ENCODE measurements around the gene PTPMT1.
A peak's percentile ranks its signal among the peaks of the same experiment; 100 is the strongest.
"Not testable (repeated sequence)": the region's sequence is repeated elsewhere in the genome, so short reads cannot be mapped to it uniquely, and the experiment has no call there.

Gene PTPMT1

DNA sequence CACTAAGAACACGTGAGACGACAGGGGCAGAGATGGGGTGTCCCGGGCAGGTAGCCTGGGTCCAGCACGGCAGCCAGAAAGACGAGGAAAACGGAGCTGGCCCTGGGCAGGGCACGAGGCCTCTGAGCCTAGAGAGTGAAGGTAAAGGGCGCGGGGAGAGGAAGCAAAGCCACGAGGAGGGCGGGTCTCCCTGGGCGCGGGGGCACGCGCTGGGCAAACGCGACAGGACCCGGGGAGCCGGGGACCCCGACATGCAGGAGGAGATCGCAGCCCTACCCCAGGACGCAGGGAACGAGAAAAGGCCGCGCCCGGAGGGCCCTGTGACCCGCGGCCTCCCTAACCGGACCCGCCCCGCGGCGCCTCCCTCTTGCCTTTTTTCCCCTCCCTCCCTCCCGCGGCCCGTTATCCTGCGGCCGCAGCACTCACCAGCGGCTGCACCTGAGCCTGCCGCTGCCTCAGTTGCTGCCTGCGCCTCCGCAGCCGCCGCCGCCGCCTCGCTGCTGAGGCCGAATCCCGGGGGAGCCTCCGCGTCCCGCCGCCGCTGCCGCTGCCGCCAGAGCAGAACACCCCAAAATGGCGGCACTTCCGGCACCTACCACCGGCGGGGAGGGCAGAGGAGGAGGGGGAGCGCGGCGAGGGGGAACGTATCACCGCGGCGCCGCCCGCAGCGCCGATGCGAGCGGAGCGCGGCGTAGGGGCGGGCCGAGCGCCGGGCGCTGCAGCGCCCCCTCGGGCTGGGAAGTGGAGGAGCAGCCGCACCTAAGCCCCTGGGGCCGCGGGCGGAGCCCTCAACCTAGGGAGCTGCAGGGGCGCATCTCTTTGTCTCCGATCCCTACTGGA is 12.6 kb upstream of the PTPMT1 start, which contains the start of gene CELF1:
TSS of gene CELF1 (minus strand) at position 567 of the 840 bp plus-strand sequence. CDS start 53,609 bp downstream, outside the sequence.
- H3K9ac ChIP-seq, result peak within 1 kb of the TSS; percentile 92 to 98 (median 96)
- H3K4me2 ChIP-seq, result peak within 1 kb of the TSS; percentile 79 to 98 (median 92)
- H3K4me1 ChIP-seq, result peaks cover 32 to 53% (median 46%) of the 10 kb centered on the region in 10 experiments
- no peak for TF ChIP-seq Cebpa-rat (IDR thresholded peaks at IDR 0.05)
- peaks cover 38 to 47% (median 41%) of the 10 kb centered on the region in 11 experiments for H4K20me1 ChIP-seq
- H3K4me3 ChIP-seq, result peak within 1 kb of the TSS; percentile 85 to 97 (median 92)
- no peaks in the 10 kb centered on the region for H3K27me3 ChIP-seq
- H3K9me3 ChIP-seq (replicated peaks in 1 of 11), result no peaks in the 10 kb centered on the region; a peak in 1 of 22 replicates
- H3K27ac ChIP-seq, result peak within 1 kb of the TSS; percentile 85 to 98 (median 93)
- peaks cover 8 to 38% (median 30%) of the 10 kb centered on the region in 11 experiments; a peak in 20 of 22 replicates for H3K36me3 ChIP-seq

DNA sequence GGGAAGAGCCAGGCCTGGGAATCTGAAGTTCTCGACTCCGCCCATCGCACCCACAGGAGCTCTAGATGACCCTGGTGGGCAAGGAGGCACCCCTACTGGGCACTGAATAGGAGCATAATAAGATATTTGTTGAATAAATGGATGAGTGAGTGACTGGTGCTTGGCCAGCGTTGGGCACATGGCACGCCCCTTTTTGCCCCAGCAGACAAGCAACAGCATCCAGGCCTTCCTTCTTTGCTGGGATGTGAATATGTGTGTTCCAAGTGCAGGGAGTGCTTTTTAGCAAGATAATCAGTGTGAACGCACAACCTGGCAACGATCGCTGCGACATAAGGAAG is 12.0 kb upstream of the PTPMT1 start:
- no peak for TF ChIP-seq Cebpa-rat (IDR thresholded peaks at IDR 0.05)
- Histone ChIP-seq H3K4me1 (peaks cover 28 to 47% (median 42%) of the 10 kb centered on the region in 10 experiments), H3K4me3 (peak overlapping the region; percentile 85 to 97 (median 92)), H3K27me3 (no peaks in the 10 kb centered on the region), H3K4me2 (peak overlapping the region; percentile 69 to 91 (median 82)), H3K36me3 (peaks cover 4 to 32% (median 24%) of the 10 kb centered on the region in 11 experiments; a peak in 18 of 22 replicates), H3K9me3 (replicated peaks in 1 of 11) (no peaks in the 10 kb centered on the region), H3K9ac (peak overlapping the region; percentile 92 to 98 (median 96)), H3K27ac (peak overlapping the region in 10 of 11 experiments; percentile 87 to 98 (median 94); a peak in 20 of 22 replicates), H4K20me1 (peaks cover 33 to 42% (median 36%) of the 10 kb centered on the region in 11 experiments)

DNA sequence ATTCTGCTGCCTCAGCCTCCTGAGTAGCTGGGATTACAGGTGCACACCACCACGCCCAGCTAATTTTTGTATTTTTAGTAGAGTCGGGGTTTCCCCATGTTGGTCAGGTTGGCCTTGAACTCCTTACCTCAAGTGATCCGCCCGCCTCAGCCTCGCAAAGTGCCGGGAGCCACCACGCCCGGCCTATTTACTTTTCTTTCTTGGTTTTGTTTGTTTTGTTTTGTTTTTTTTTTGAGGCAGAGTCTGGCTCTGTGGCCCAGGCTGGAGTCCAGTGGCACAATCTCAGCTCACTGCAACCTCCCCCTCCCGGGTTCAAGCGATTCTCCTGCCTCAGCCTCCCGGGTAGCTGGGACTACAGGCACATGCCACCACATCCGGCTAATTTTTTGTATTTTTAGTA is 8.4 kb upstream of the PTPMT1 start:
- H3K4me3 ChIP-seq; H3K9me3 ChIP-seq (replicated peaks in 1 of 11); H3K9ac ChIP-seq; H3K4me2 ChIP-seq; H4K20me1 ChIP-seq; H3K27me3 ChIP-seq; H3K27ac ChIP-seq; H3K36me3 ChIP-seq: not testable (repeated sequence)
- H3K4me1 ChIP-seq, result peaks cover 12 to 24% (median 18%) of the 10 kb centered on the region in 10 experiments; a peak in 19 of 20 replicates

DNA sequence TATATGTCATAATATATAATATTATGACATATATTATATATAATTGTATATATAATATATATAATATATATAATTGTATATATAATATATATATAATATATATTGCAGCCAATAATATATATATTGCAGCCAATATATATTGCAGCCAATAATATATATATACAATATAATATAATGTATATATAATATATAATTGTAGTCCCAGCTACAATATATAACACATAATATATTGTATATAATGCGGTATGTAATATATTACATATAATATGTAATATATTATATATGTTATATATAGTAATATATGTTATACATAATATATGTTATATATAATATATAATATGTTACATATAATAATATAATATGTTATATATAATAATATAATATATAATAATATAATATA is 6.7 kb upstream of the PTPMT1 start:
- Histone ChIP-seq H3K4me1 (peaks cover 7 to 19% (median 13%) of the 10 kb centered on the region in 10 experiments; a peak in 19 of 20 replicates), H3K27me3 (no peaks in the 10 kb centered on the region), H3K27ac (no peak overlapping the region), H3K9ac (no peak overlapping the region), H4K20me1 (no peaks in the 10 kb centered on the region), H3K4me2 (no peak overlapping the region), H3K9me3 (replicated peaks in 1 of 11) (no peaks in the 10 kb centered on the region), H3K36me3 (no peaks in the 10 kb centered on the region), H3K4me3 (no peak overlapping the region)
- TF ChIP-seq Cebpa-rat (IDR thresholded peaks at IDR 0.05), result no peak

DNA sequence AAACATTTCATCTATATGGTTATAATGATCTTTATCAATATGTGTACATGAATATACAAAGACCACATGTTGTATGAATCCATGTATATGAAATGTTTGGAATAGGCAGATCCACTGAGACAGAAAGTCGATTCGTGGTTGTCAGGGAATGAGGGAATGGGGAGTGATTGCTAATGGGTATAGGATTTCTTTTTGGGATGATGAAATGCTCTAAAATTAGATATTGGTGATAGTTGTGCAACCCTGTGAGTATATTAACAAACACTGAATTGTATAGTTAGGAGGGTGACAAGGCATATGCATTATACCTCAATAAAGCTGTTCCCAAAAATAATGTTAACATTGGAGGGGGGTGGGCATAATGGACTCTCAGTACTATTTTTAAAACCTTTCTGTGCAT is 5.0 kb upstream of the PTPMT1 start:
- Histone ChIP-seq H3K4me1 (peaks cover 10 to 24% (median 17%) of the 10 kb centered on the region in 10 experiments), H3K4me3 (no peak overlapping the region), H4K20me1 (no peaks in the 10 kb centered on the region), H3K4me2 (peak overlapping the region in 5 of 11 experiments; percentile 2 to 43 (median 38); a peak in 6 of 22 replicates), H3K27me3 (no peaks in the 10 kb centered on the region), H3K36me3 (no peaks in the 10 kb centered on the region), H3K9me3 (replicated peaks in 1 of 11) (no peaks in the 10 kb centered on the region), H3K9ac (no peak overlapping the region), H3K27ac (no peak overlapping the region)
- TF ChIP-seq Cebpa-rat (IDR thresholded peaks at IDR 0.05), result no peak

GRCh38 chr11:47562393-47562792 is 3.0 kb upstream of the PTPMT1 start:
- not testable (repeated sequence) for H3K4me2 ChIP-seq; H3K9ac ChIP-seq; H3K27me3 ChIP-seq; H3K4me3 ChIP-seq; H4K20me1 ChIP-seq; H3K36me3 ChIP-seq; H3K27ac ChIP-seq; H3K9me3 ChIP-seq (replicated peaks in 1 of 11)
- H3K4me1 ChIP-seq, result peaks cover 22 to 37% (median 29%) of the 10 kb centered on the region in 10 experiments

- Histone ChIP-seq H3K9ac (peak overlapping the region in 10 of 11 experiments; percentile 92 to 98 (median 96); a peak in 19 of 22 replicates), H3K36me3 (peaks cover 6 to 21% (median 14%) of the 10 kb centered on the region in 11 experiments; a peak in 21 of 22 replicates), H3K4me1 (peaks cover 22 to 41% (median 30%) of the 10 kb centered on the region in 10 experiments), H3K27ac (peak overlapping the region in 6 of 11 experiments; percentile 92 to 96 (median 92); a peak in 9 of 22 replicates), H3K4me3 (peak overlapping the region; percentile 80 to 99 (median 94); a peak in 16 of 20 replicates), H3K4me2 (peak overlapping the region; percentile 91 to 100 (median 99))
- not testable (repeated sequence) for H3K27me3 ChIP-seq; H3K9me3 ChIP-seq (replicated peaks in 1 of 11); H4K20me1 ChIP-seq
Measured at GRCh38 chr11:47564366-47564765, 1.0 kb upstream of the PTPMT1 start.

DNA sequence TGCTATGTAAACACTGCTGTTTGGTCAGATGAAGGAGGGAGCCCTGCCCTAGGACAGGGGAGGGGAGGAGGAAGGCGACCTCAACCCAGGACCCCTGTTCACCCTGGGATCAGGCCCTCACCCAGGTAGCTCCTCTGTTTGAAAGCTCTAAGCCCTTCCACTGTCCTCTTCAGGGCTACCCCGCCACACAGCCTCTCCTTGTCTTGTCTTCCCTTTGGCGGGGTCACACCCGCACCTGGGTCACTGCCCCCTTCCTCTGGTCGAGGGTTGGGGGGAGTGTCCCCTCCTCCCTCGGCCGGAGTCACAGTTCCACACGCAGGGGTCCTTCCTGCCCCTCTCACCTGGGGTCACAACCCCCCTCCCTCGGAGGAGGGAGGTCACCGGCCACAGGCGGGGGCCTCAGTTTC is 463 bp upstream of the PTPMT1 start:
- TF ChIP-seq Cebpa-rat (IDR thresholded peaks at IDR 0.05), result no peak
- peaks cover 22 to 39% (median 30%) of the 10 kb centered on the region in 10 experiments for H3K4me1 ChIP-seq
- H3K9ac ChIP-seq, result peak overlapping the region; percentile 92 to 98 (median 96)
- peak overlapping the region; percentile 91 to 100 (median 99) for H3K4me2 ChIP-seq
- H3K27me3 ChIP-seq, result no peaks in the 10 kb centered on the region
- H3K9me3 ChIP-seq (replicated peaks in 1 of 11), result no peaks in the 10 kb centered on the region
- H4K20me1 ChIP-seq, result peaks cover under 1 to 14% (median 5%) of the 10 kb centered on the region in 11 experiments; a peak in 10 of 22 replicates
- peak overlapping the region; percentile 88 to 96 (median 92) for H3K27ac ChIP-seq
- H3K36me3 ChIP-seq, result peaks cover 12 to 26% (median 20%) of the 10 kb centered on the region in 11 experiments; a peak in 21 of 22 replicates
- peak overlapping the region; percentile 80 to 99 (median 94) for H3K4me3 ChIP-seq

DNA sequence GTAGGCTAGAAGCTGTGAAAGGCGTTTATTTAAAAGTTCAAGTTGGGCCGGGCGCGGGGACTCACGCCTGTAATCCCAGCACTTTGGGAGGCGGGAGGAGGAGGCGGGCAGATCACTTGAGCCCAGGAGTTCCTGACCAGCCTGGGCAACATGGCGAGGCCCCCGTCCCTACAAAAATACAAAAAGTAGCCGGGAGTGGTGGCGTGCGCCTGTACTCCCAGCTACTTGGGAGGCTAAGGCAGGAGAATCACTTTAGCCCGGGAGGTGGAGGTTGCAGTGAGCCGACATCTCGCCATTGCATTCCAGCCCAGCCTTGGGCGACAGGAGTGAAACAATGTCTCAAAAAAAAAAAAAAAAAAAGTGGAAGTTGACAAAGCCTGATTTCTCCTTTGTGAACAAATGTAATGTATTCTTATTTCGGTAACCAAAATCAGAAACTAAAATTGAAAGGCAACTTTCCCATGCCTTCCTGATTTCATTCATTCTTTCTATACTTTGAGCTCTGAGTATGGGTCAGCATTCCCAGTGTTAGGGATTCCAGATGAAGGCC is 825 bp downstream of the PTPMT1 start:
- Histone ChIP-seq H3K36me3 (peaks cover 25 to 39% (median 33%) of the 10 kb centered on the region in 11 experiments), H3K9ac (peak overlapping the region; percentile 92 to 98 (median 96)), H3K4me3 (peak overlapping the region; percentile 80 to 99 (median 94)), H4K20me1 (peaks cover 7 to 26% (median 17%) of the 10 kb centered on the region in 11 experiments; a peak in 19 of 22 replicates), H3K9me3 (replicated peaks in 1 of 11) (no peaks in the 10 kb centered on the region), H3K4me1 (peaks cover 22 to 35% (median 26%) of the 10 kb centered on the region in 10 experiments), H3K4me2 (peak overlapping the region; percentile 91 to 100 (median 99)), H3K27ac (peak overlapping the region; percentile 88 to 96 (median 92)), H3K27me3 (no peaks in the 10 kb centered on the region)
- TF ChIP-seq Cebpa-rat (IDR thresholded peaks at IDR 0.05), result no peak
